HepG2 (cell line): Measurements from ENCODE around the gene C3orf18. TPM values are rescaled to one million over a fixed set of nuclear protein-coding genes. Genes with fewer than 3 reads are reported as not detected.
A peak's percentile ranks its signal among the peaks of the same experiment; 100 is the strongest.

Source experiments
- ATAC-seq: fragments of 200-7000 bp; cut with Tn5 transposase; 3 replicates; pipeline ENCODE4 v1.9.1; 2020; ENCODE audit warnings: mild to moderate bottlenecking, moderate library complexity
- BruUV-seq: library from RNA; stranded (reverse); fragments of 400-500 nt; replicated peaks from 2 replicates; lab custom pipeline; 2021; lab: Mats Ljungman, UMichigan
- CTCF ChIA-PET: fragments of 300-600 bp; formaldehyde crosslinking; extraction: SDS; loops from one replicate; lab custom pipeline; 2021; ENCODE audit warnings: low total read pairs, inconsistent platforms, low intra/inter-chr PET ratio; lab: Yijun Ruan, JAX
- POLR2A ChIA-PET: fragments of 350-600 bp; sonication (Branson Sonifier 250); formaldehyde crosslinking; loops from one replicate; lab custom pipeline; 2020; ENCODE audit warnings: antibody characterized with exemption, inconsistent platforms; lab: Yijun Ruan, JAX
- DNase-seq: peaks from one replicate; pipeline ENCODE4 v3.0.0-alpha.2; 2015; ENCODE audit warnings: low spot score
- FAIRE-seq: peaks from 3 replicates; lab custom pipeline; 2011; peaks lifted over from hg19 to GRCh38; lab: Jason Lieb, UNC
- H2AFZ ChIP-seq: one replicate; pipeline ENCODE4 v1.6.1; 2011; ENCODE audit warnings: low read length, inconsistent platforms
- H3K27ac ChIP-seq: fragments of 300-600 bp; 3 replicates; pipeline ENCODE4 v1.8.0; 2011; ENCODE audit warnings: mixed run types, mild to moderate bottlenecking, mixed read lengths, low read length, inconsistent platforms; ENCODE audit not compliant: insufficient read depth; ENCODE audit errors: extremely low read length
- H3K27me3 ChIP-seq, 2 experiments: fragments of 200-600 bp in 1 of 2; 2 replicates in 1 of 2; 3 replicates in 1 of 2; pipeline versions ENCODE4 v1.6.0 to v1.8.0; 2011; ENCODE audit warnings: low read length in 2 of 2, mild to moderate bottlenecking in 2 of 2, moderate library complexity in 2 of 2, inconsistent platforms in 1 of 2; ENCODE audit not compliant: insufficient read depth in 2 of 2, control insufficient read depth in 1 of 2
- H3K36me3 ChIP-seq, 2 experiments: fragments of 200-600 bp in 1 of 2; replicated peaks in 1 of 2; 2 replicates in 1 of 2; 3 replicates in 1 of 2; pipeline versions ENCODE4 v1.5.1 to v1.8.0; 2011; ENCODE audit warnings: low read length in 2 of 2, inconsistent platforms in 1 of 2; ENCODE audit not compliant: insufficient read depth in 2 of 2, control insufficient read depth in 1 of 2
- H3K4me1 ChIP-seq: 2 replicates; pipeline ENCODE4 v1.5.1; 2012; ENCODE audit warnings: low read length, inconsistent platforms; ENCODE audit not compliant: insufficient read depth
- H3K4me2 ChIP-seq: 2 replicates; pipeline ENCODE4 v1.6.0; 2011; ENCODE audit warnings: low read depth, low read length, inconsistent platforms
- H3K4me3 ChIP-seq, 3 experiments: fragments of 200-600 bp in 1 of 3; sonication (generic), shearing (Covaris generic) in 1 of 3; replicated peaks in 1 of 3; 2 replicates each; pipeline ENCODE4 v1.5.1; 2011 to 2016; ENCODE audit warnings: low read length in 3 of 3, inconsistent platforms in 2 of 3, low read depth in 2 of 3, mild to moderate bottlenecking in 2 of 3, control low read depth in 1 of 3, mixed read lengths in 1 of 3; ENCODE audit not compliant: insufficient read depth in 1 of 3
- H3K79me2 ChIP-seq: one replicate; pipeline ENCODE4 v1.6.1; 2011; ENCODE audit warnings: low read length, inconsistent platforms; ENCODE audit not compliant: insufficient read depth
- H3K9ac ChIP-seq: 2 replicates; pipeline ENCODE4 v1.6.0; 2011; ENCODE audit warnings: mild to moderate bottlenecking, low read depth, low read length, inconsistent platforms; ENCODE audit not compliant: insufficient read depth
- H3K9me3 ChIP-seq: 2 replicates; pipeline ENCODE4 v1.5.1; 2012; ENCODE audit warnings: mild to moderate bottlenecking, low read length
- H4K20me1 ChIP-seq: 2 replicates; pipeline ENCODE4 v1.6.0; 2011; ENCODE audit warnings: inconsistent platforms, mild to moderate bottlenecking, low read length, moderate library complexity; ENCODE audit not compliant: insufficient read depth
- BCL6 ChIP-seq: IDR thresholded peaks from 2 replicates; pipeline ENCODE4 v1.6.1; 2016; ENCODE audit warnings: missing genetic modification reagents, missing compliant biosample characterization
- KLF12 ChIP-seq: sonication (generic); formaldehyde crosslinking; IDR thresholded peaks from 2 replicates; pipeline ENCODE4 v1.4.0; 2020; ENCODE audit warnings: missing genetic modification reagents, borderline replicate concordance
- NFIB ChIP-seq: sonication (generic); formaldehyde crosslinking; IDR thresholded peaks from 2 replicates; pipeline ENCODE4 v1.9.0; 2021; ENCODE audit warnings: missing genetic modification reagents, mild to moderate bottlenecking, borderline replicate concordance
- NR0B2 ChIP-seq: sonication (generic); formaldehyde crosslinking; IDR thresholded peaks from 2 replicates; pipeline ENCODE4 v1.4.0; 2020; ENCODE audit warnings: mild to moderate bottlenecking, missing genetic modification reagents
- SOX13 ChIP-seq, 3 experiments: fragments of 450-650 bp in 1 of 3; sonication (generic) in 1 of 3; formaldehyde crosslinking in 1 of 3; IDR thresholded peaks in 2 of 3; conservative IDR thresholded peaks in 1 of 3; 2 replicates each; pipeline versions ENCODE4 v1.5.0 to v1.6.1; 2016 to 2020; ENCODE audit warnings: antibody characterized with exemption in 1 of 3, mild to moderate bottlenecking in 1 of 3, missing compliant biosample characterization in 1 of 3, missing genetic modification reagents in 1 of 3, moderate library complexity in 1 of 3
- ZNF136 ChIP-seq: sonication (generic); formaldehyde crosslinking; IDR thresholded peaks from 2 replicates; pipeline ENCODE4 v1.8.1; 2022; ENCODE audit warnings: low read depth, mild to moderate bottlenecking, moderate library complexity, missing genetic modification reagents
- WGBS: methylation state at CpG from one replicate; pipeline ENCODE4 v1.1.6; 2017; ENCODE audit warnings: low lambda C conversion rate; 5-methylcytosine and 5-hydroxymethylcytosine counted together
- in situ Hi-C: cut with HindIII; loops from 2 replicates; pipeline ENCODE4 v1.10.0; 2017; ENCODE audit warnings: low pct_unique_long_range_greater_than_20kb; ENCODE audit not compliant: extremely low pct_ligation_motif_present
- intact Hi-C: fragments of 100-400 bp; cut with micrococcal nuclease; formaldehyde crosslinking; loops from one replicate; pipeline ENCODE4 v1.10.0; 2022; ENCODE audit not compliant: unreplicated experiment
- polyA plus RNA-seq, 8 experiments: library from polyadenylated mRNA; depleted of rRNA in 3 of 8; stranded (reverse) in 7 of 8; unstranded in 1 of 8; fragments of >200 nt; fragmentation: Illumina TruSeq in 4 of 8; extraction: Trizol in 4 of 8; gene quantifications; 2 replicates each; pipeline versions ENCODE4 v1.2.1 to v1.2.3, GENCODE V29; 2011 to 2016; ENCODE audit warnings: low read depth in 4 of 8, missing spikeins in 1 of 8, mixed read lengths in 1 of 8; ENCODE audit not compliant: insufficient read depth in 1 of 8
- total RNA-seq, 5 experiments: library from RNA; depleted of rRNA; stranded (reverse); fragments of >200 nt; fragmentation: Illumina TruSeq; extraction: Trizol; gene quantifications; 2 replicates each; pipeline ENCODE4 v1.2.3, GENCODE V29; 2016; ENCODE audit warnings: low read depth in 1 of 5
- TF ChIP-seq, protein P1 (sequence below): sonication (generic); formaldehyde crosslinking; IDR thresholded peaks from 2 replicates; pipeline ENCODE4 v1.5.1; 2020; ENCODE audit warnings: mild to moderate bottlenecking, missing genetic modification reagents, moderate library complexity

Gene C3orf18
- total and polyA plus RNA-seq, 2 of the 13 experiments (the other 11 are each of a cell fraction or from before 2014, with no cell fraction given) = 1.6 to 4.8 TPM

DNA sequence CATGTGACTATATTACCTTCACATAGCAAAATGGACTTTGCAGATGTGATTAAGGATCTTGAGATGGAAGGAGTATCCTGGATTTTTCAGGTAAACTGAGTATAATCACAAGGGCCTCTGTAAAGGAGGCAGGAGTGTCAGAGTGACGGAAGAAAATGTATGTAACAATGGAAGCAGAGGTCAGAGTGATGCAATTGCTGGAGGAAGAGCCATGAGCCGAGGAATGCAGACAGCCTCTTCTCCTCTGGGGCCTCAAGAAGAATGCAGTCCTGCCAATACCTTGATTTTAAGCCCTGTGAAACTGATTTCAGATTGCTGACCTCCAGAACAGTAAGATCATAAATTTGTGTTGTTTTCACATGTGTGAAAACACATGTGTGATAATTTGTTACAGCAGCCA, 16.8 kb upstream of the C3orf18 start (continued):
- no peak for TF ChIP-seq NFIB (CRISPR knock-in tag)
- TF ChIP-seq SOX13 (IDR thresholded peaks at IDR 0.05) = no peak
- TF ChIP-seq SOX13 (CRISPR knock-in tag; conservative IDR thresholded peaks at IDR 0.05 in 1 of 2, IDR thresholded peaks at IDR 0.05 in 1 of 2) = peak in 1 of 2 experiments; percentile 35; a peak in 1 of 4 replicates
- peak; percentile 50 for TF ChIP-seq BCL6 (CRISPR knock-in tag)
- TF ChIP-seq NR0B2 (CRISPR knock-in tag) = no peak
- TF ChIP-seq ZNF136 (CRISPR knock-in tag) = no peak
- TF ChIP-seq, all 625 proteins: peak for 8

GRCh38 chr3:50583897-50584296, 16.4 kb upstream of the C3orf18 start:
- H3K9ac ChIP-seq = no peak overlapping the region
- no peaks in the 10 kb centered on the region for H3K9me3 ChIP-seq
- H3K4me3 ChIP-seq = no peak overlapping the region
- H4K20me1 ChIP-seq = no peaks in the 10 kb centered on the region
- peaks cover 77% of the 10 kb centered on the region for H3K4me1 ChIP-seq
- no peaks in the 10 kb centered on the region for H3K27me3 ChIP-seq
- ChIA-PET POLR2A (interaction anchor here (0.6 to 4.3 kb wide), 4 partner anchors 15 to 28 kb away, joined by 3 to 20 read pairs (median 6); partner anchors contain the start of genes CISH and HEMK1), CTCF (interaction anchor here (1.5 kb wide), 1 partner anchor 30 kb away, joined by 3 read pairs; no protein-coding TSS in a partner anchor)
- TF ChIP-seq, protein P1, sequence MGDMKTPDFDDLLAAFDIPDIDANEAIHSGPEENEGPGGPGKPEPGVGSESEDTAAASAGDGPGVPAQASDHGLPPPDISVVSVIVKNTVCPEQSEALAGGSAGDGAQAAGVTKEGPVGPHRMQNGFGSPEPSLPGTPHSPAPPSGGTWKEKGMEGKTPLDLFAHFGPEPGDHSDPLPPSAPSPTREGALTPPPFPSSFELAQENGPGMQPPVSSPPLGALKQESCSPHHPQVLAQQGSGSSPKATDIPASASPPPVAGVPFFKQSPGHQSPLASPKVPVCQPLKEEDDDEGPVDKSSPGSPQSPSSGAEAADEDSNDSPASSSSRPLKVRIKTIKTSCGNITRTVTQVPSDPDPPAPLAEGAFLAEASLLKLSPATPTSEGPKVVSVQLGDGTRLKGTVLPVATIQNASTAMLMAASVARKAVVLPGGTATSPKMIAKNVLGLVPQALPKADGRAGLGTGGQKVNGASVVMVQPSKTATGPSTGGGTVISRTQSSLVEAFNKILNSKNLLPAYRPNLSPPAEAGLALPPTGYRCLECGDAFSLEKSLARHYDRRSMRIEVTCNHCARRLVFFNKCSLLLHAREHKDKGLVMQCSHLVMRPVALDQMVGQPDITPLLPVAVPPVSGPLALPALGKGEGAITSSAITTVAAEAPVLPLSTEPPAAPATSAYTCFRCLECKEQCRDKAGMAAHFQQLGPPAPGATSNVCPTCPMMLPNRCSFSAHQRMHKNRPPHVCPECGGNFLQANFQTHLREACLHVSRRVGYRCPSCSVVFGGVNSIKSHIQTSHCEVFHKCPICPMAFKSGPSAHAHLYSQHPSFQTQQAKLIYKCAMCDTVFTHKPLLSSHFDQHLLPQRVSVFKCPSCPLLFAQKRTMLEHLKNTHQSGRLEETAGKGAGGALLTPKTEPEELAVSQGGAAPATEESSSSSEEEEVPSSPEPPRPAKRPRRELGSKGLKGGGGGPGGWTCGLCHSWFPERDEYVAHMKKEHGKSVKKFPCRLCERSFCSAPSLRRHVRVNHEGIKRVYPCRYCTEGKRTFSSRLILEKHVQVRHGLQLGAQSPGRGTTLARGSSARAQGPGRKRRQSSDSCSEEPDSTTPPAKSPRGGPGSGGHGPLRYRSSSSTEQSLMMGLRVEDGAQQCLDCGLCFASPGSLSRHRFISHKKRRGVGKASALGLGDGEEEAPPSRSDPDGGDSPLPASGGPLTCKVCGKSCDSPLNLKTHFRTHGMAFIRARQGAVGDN (CRISPR knock-in tag) = peak; percentile 33; the same call in 1 of the 2 replicates
- no peak for TF ChIP-seq KLF12 (CRISPR knock-in tag)
- DNase-seq (no peak), ATAC-seq (no peak), FAIRE-seq (no peak)
- in situ Hi-C loops (no loop called here), intact Hi-C loops (no loop called here)
- 91% methylated on average over 6 of the region's 6 CpGs for WGBS
- H2AFZ ChIP-seq = no peak overlapping the region
- H3K36me3 ChIP-seq = no peaks in the 10 kb centered on the region; a peak in 1 of 5 replicates
- peak overlapping the region; percentile 20 for H3K27ac ChIP-seq
- no TSS peak for BruUV-seq
- H3K79me2 ChIP-seq = no peaks in the 10 kb centered on the region
- H3K4me2 ChIP-seq = no peak overlapping the region
